GM18909 (cell line): Measurements from ENCODE around the gene YPEL4.
"Not testable (repeated sequence)": the region's sequence is repeated elsewhere in the genome, so short reads cannot be mapped to it uniquely, and the experiment has no call there.

Experiments used
- ATAC-seq: cut with Tn5 transposase; IDR thresholded peaks from one replicate; pipeline ENCODE4 v1.9.1; 2021; ENCODE audit warnings: mild to moderate bottlenecking; ENCODE audit not compliant: unreplicated experiment, poor library complexity

YPEL4 gene, protein sequence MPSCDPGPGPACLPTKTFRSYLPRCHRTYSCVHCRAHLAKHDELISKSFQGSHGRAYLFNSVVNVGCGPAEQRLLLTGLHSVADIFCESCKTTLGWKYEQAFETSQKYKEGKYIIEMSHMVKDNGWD

DNA sequence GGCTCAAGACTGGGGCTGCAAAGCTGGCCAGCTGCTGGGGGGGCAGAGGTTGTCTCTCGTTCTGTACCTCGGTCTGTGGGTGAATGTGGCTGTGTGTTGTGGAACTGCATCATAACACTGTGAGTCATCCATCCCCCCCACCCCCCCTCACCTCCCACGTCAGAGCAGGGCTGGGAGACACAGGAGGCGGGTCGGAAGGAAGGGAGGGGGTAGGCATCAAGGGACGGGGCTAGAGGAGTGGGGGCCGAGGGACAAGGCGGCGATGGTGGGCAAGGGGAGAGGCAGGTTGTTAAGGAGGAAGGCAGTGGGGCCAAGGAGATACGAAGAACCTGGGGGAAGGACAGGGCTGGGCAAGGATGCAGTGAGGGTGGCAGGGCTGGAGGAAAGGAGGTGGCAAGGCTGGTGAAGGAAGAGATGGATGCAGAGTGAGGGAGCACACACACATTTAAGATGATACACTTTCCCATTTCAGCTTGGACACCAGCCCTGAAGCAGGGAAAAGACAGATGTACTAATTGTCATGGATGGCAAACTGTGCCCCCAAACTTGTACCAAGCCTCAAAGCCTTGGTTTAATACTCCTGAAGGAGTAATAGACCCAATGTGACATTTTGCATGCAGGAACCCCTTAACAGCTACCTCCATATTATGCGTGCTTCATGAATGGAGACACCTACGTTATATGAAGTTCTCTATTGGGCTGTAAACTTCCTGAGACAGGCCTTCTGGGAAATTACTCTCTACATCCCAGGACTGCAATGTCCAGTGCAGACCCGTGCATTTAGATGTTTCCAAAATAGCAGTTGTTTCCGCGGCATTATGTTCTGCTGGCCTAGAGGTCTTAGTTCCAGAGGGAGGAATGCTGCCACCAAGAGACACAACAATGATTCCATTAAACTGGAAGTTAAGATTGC lies at the start of gene YPEL4:
Gene YPEL4 (minus strand): TSS at position 87 of the 913 bp plus-strand sequence. CDS start 2,805 bp downstream, outside the sequence.
- no peak for ATAC-seq

DNA sequence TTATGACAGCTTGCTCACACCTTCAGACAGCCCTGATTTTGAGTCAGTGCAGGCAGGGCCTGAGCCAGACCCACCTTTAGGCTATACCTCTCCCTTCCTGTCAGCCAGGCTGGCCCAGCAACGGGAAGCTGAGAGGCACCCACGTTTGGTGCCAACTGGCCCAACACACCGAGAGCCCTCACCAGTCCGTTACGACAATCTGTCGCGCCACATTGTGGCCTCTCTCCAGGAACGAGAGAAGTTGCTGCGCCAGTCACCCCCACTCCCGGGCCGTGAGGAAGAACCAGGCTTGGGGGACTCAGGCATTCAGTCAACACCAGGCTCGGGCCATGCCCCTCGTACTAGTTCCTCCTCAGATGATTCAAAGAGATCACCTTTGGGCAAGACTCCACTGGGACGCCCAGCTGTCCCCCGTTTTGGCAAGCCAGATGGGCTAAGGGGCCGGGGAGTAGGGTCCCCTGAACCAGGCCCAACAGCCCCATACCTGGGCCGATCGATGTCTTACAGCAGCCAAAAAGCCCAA lies 49.2 kb upstream of the YPEL4 start:
- no peak for ATAC-seq

DNA sequence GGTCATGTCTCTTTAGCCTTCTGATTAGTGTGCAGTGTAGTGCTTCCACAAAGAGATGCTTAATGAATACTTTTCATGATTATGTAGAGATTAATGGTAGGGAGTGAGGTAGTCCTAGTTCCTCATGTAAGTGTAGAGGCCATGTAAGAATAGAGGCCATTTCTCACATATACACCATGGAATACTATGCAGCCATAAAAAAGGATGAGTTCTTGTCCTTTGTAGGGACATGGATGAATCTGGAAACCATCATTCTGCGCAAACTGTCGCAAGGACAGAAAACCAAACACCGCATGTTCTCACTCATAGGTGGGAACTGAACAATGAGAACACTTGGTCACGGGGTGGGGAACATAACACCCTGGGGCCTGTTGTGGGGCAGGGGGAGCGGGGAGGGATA lies 40.8 kb upstream of the YPEL4 start:
- not testable (repeated sequence) for ATAC-seq

DNA sequence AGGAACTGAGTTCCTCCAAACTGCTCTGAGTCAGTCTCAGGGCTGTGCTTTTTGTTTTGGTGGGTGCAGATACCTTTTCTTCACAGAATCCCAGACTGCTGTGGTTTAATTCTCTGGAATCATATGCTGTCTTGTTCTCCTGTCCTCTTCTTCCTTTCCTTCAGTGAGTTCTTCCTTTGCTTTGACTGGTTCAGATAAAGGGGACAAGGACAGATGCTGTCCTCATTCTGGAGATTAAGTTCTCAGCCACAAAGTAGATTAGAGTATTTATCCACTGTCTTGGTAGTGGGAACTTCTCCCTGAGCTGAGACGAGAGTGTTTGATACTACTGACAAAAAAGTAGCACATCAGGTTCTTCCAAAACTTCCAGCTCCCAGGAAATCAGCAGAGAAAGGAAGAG lies 31.5 kb upstream of the YPEL4 start:
- no peak for ATAC-seq

DNA sequence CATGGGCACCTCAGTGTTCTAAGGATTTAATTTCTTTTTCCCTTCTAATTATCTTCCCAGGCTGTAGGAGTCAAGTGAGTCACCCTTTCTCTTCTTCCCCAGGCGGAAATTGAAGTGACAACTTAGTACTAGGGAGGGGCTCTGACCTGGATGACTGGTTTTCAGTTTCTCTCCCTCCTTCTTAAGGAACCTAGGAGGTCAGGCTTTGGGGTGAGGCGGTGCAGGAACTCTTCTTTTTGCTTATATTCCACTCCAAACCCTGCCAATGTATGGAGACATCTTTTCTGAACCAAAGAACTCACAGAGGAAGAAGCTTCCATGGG lies 30.8 kb upstream of the YPEL4 start:
- ATAC-seq: peak; percentile 46

DNA sequence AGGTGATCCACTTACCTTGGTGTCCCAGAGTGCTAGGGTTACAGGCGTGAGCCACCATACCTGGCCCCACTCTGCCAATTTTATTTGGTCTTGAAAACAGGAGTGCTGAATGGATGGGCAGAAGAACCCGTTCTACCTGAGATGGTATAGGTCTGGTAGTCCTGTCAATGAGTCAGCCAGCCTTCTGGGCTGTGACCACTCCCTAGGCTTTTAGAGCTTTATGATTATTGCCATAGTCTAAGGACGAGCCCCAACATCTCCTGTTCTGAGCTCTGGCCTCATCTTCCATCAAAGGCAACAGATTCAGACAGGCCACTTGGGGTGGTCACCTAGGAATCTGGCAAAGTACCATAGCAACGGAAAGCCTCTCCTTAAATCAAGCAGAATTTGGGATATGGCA lies 29.7 kb upstream of the YPEL4 start:
- ATAC-seq: no peak

DNA sequence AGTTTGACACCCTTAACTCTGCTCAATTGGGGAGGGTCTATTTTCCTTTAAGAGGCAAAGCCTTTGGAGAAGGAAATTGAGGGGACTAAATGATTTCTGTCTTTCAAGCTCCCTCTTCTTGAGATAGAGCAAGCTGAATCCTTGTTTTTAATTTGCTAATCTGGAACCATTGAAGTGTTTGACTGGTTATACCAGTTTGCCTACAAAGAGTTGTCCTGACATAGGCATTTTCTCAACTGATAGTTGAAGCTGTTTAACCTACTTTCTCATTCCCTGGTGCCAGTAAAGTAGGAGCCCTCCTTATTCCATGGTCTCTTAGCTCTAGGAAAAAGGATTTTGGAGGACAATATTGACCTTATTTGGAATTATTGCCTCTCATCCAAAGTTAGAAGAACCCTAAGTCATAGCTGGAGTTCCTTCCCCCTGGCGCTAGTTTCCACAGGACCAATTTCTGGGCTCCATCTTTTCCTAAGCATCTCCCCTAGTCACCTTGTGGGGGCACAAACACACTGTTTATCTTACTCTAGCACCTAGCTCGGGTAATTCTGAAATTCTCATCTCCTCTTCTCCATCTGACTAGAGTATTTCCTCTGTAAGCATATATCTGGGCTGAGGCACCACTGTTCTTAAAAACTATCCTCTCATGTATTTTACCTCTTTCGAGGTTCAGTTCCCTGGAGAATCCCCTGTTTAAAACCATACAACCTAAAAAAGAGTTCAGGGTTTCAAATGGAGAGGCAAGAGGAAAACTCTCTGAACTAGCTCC lies 25.6 kb upstream of the YPEL4 start:
- no peak for ATAC-seq

DNA sequence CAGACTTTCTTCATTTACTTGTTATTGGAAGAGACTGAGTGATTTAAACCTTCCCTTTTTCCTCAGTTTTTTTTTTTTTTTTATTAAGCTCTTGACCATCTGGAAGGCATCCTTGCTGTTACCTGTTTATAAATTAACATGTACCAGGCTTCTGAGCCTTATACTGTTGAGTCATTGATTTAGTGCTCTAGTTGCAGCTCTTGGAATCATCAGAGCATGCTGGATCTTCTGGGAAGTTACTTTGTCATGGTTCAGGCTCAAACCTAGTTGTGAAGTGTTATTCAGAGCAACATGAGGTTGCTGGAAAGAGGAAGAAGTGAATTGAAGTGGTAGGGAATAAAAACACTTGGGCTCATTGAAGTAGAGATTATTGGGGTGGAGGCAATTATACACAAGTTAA lies 24.5 kb upstream of the YPEL4 start:
- no peak for ATAC-seq

DNA sequence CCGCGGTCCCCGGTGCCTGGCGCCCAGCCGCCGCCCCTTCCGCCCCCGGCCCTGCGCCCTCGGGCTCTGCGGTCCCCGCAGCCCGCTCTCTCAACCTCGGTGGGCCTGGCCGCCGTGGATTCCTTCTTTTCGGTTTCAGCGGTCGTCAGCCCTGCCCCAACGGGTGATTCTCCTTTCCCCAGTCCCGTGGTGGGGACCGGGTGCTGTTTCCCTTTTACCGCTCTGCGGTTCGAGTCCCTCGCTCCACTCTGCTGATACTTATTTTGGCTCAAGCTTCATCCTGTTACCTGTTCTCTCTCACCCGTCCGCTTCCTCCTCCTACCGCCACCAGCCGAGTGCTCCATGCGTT lies 18.7 kb upstream of the YPEL4 start:
- ATAC-seq: peak; percentile 9

DNA sequence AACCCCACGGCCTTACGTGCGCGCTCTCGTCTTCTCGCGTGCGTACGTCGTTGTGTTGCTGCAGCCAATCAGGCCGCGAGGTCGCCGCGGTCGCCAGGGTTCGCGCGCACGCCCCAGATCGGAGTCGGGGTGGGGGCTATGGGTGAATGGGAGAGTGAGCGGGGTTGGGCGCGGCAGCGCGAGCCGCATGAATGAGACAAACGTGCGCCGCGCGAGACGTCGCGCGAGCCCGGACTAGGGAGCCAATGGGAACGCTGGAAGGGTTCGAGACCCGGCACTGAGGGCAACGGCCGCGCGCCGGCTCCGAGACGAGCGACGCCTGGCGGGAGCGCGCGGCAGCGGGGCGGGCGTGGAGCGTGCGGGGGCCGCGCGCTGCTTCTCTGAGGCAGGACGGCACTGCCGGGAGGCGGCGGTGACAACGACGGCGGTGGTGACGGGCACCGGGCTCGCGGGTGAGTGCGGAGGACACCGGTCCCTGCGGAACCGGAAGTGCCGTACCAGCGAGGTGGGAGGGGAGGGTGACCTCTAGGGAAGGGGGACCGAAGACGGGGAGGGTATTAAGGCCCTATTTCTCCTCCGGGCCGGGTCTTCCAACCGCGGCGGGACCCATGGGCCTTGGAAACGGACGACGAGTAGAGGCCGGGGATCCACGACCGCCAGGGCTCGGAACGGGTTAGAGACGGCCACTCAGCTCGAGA lies 18.2 kb upstream of the YPEL4 start, which contains the start of gene ZDHHC5:
Gene ZDHHC5 (plus strand): TSS at position 379 of the 698 bp plus-strand sequence. CDS start 4,977 bp downstream, outside the sequence.
- peak; percentile 88 for ATAC-seq

DNA sequence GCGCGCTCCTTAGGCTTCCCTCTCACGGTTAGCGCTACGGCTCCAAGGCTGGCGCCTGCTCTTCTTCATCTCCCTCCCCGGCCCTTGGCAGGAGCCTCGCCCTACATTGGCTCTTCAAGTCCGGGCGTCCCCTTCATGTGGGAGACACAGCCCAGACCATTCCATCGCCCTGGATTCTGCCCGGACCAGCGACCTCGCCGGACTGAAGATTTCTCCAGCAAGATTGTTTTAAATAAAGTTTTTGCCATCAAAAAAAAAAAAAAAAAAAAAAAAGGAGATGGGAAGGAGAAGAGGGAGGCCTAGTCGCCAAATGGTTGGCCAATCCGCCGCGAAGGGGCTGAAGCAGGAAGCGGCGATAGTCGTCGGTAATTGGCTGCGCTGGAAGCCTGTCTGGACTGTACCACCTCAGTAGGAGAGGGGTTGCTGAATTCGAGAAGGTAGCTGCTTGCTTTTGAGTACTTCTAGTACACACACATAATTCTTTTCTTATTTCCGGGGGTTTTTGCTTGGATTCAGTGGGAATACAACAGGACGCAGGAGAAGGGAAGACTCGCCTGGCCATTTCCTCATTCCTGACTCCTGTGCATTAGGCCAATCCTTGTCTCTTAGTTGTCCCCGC lies 17.5 kb upstream of the YPEL4 start:
- ATAC-seq: peak; percentile 74

DNA sequence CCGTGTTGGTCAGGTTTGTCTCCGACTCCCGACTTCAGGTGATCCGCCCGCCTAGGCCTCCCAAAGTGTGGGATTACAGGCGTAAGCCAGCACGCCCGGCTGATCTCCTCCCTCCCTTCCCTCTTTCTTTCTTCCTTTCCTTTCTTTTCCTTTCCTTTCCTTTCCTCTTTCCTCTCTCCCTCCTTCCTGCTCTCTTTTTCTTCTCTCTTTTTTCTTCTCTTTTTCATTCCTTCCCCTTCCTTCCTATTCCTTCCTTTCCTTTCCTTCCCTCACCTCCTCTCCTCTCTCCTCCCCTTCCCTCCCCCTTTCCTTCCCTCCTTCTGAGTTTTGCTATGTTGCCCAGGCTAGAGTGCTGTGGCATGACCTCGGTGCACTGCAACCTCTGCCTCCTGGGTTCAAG lies 14.3 kb upstream of the YPEL4 start:
- ATAC-seq: no peak

DNA sequence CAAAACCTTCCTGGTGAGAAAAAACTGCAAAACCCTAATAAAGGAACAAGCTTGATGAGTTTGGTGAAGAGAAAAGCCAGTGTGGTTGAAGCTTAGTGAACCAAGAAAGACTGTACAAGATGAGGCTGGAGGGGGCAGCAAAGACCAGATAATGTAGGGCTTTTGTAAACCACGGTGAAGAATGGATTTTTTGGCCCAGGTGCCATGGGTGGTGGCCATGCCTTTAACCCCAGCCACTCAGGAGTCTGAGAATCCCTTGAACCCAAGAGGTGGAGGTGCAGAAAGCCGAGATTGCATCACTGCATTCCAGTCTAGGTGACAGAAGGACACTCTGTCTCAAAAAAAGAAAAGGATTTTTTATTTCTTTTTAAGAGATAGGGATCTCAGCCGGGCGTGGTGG lies 13.2 kb upstream of the YPEL4 start:
- no peak for ATAC-seq

DNA sequence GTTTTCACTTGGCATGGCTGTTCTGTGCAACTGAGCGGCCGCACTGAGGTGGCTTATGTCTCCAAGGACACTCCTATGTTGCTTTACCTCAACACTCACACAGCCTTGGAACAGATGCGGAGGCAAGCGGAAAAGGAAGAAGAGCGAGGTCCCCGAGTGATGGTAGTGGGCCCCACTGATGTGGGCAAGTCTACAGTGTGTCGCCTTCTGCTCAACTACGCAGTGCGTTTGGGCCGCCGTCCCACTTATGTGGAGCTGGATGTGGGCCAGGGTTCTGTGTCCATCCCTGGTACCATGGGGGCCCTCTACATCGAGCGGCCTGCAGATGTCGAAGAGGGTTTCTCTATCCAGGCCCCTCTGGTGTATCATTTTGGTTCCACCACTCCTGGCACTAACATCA lies 10.0 kb upstream of the YPEL4 start:
- no peak for ATAC-seq

DNA sequence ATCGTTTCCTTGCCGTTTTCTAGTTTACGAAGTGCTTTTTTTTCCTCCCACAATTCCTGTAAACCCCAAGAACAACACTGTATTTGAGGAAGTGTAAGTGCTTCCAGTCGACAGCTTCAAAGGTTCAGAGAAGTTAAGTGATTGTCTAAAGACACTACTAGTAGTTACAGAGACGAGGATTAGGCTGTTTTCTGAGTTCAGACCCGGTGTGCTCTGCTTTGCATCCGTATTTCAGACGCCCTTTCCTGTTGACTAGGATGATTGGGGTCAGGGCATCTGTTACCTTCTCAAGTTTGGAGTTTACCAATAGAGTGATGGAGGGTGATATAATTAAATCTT lies 8.3 kb upstream of the YPEL4 start:
- no peak for ATAC-seq

DNA sequence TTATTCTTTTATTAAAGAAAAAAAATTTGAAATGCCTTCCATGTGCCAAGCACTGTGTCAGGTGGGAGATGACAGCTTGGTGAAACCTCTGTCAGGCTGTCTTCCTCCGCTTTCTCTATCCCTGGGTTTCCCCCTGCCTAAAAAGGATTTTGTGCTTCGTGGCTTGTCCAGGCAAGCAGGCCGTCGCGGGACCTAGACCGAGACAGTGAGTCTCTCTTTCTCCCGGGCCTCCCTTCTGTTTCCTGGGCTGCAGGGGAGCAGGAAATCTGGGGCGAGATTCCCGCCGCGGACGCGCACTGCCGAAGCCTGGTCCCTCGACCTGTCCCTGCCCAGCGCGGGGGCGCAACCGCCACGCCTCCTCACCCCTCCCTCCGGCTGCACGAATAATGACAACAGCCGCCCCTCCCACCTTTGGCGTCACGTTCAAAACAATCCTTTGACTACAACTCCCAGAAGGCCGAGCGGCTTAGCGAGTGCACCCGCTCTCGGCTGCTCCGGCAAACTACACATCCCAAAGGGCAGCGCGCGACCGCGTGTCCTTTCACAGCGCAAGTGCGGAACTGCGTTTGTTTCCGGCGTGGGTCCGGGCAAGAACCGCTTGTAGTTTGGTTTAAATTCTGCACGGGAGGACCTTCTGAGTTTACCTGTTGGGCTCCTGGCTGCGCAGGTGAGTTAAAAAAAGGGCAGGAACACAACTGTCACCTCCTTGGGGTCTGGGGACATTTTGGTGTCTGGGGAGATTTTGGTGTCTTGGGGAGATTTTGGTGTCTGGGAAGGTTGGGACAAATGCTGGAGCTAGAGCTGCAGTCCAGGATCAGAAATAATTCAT lies 7.7 kb upstream of the YPEL4 start, which contains the start of gene CLP1:
Gene CLP1 (plus strand): TSS at position 569 of the 829 bp plus-strand sequence. CDS start 1,715 bp downstream, outside the sequence.
- ATAC-seq: peak; percentile 100

DNA sequence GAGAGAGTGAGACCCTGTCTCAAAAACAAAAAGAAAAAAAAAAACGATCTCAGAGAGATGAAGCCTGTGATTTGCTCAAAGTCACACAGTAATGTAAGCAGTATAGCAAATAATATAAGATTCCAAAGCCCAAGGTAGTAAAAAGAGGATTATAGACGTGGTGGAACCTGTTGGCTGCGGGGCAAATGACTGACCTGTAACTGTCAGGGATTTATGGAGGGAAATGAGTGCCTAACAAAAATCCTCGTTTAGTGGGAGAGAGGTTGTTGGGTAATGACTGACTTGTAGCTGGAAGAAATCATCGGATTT lies 7.1 kb upstream of the YPEL4 start:
- ATAC-seq: no peak

DNA sequence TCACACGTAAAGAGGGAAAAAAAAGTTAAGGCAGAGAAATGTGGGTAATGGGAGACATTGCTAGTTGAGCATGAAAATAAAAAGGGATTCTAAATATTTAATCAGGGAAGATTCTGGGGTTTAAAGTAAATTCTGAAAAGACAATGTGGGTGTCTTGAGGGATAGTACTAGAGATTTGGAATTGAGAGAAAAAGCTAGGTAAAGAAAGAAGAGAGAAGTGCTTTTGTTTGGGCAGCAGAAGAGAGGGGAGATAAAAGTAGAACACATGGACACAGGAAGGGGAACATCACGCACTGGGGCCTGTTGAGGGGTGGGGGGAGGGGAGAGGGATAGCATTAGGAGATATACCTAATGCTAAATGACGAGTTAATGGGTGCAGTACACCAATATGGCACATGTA lies 3.5 kb upstream of the YPEL4 start:
- ATAC-seq: no peak

DNA sequence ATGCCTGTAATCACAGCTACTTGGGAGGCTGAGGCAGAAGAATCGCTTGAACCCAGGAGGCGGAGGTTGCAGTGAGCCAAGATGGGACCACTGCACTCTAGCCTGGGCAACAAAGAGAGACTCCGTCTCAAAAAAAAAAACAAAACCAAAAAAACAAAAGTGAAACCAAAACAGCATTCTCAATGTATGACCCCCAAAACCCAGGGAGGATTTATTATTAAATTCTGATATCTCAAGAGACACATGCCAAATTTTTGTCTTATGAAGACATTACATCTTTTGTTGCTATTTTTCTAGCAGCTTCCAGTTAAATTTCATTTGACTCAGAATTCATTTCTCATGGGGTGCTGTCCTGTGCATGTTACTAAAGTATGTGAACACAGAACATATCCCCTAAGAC lies 3.0 kb upstream of the YPEL4 start:
- ATAC-seq: no peak
